GM21786 (cell line): ENCODE results near the gene HCN2.
"Not testable (repeated sequence)": the region's sequence is repeated elsewhere in the genome, so short reads cannot be mapped to it uniquely, and the experiment has no call there.

Experiments used
- ATAC-seq: cut with Tn5 transposase; IDR thresholded peaks from one replicate; pipeline ENCODE4 v1.9.1; 2021; ENCODE audit not compliant: unreplicated experiment

HCN2 gene

GRCh38 chr19:602391-603301 lies 13.0 kb downstream of the HCN2 start:
- ATAC-seq = no peak

- not testable (repeated sequence) for ATAC-seq
These were observed 13.6 kb downstream of the HCN2 start for GRCh38 chr19:603302-603639.

- not testable (repeated sequence) for ATAC-seq
These were observed 14.1 kb downstream of the HCN2 start for GRCh38 chr19:603779-604178.

- ATAC-seq = no peak
These were observed 14.7 kb downstream of the HCN2 start for GRCh38 chr19:604355-604754.

- not testable (repeated sequence) for ATAC-seq
These were observed 15.6 kb downstream of the HCN2 start for GRCh38 chr19:605061-605971.

GRCh38 chr19:607301-608154 lies 17.8 kb downstream of the HCN2 start:
- no peak for ATAC-seq

GRCh38 chr19:608155-609003 lies 18.7 kb downstream of the HCN2 start:
- no peak for ATAC-seq

GRCh38 chr19:609004-609346 lies 19.3 kb downstream of the HCN2 start:
- ATAC-seq = no peak

- no peak for ATAC-seq
These were observed 20.6 kb downstream of the HCN2 start for GRCh38 chr19:610071-610800.

- no peak for ATAC-seq
These were observed 21.3 kb downstream of the HCN2 start for GRCh38 chr19:610801-611480.

GRCh38 chr19:611481-611868 lies 21.8 kb downstream of the HCN2 start:
- ATAC-seq = no peak

GRCh38 chr19:612941-613340 lies 23.3 kb downstream of the HCN2 start:
- ATAC-seq = no peak

GRCh38 chr19:613732-614567 lies 24.3 kb downstream of the HCN2 start:
- no peak for ATAC-seq

- ATAC-seq = no peak
These were observed 25.9 kb downstream of the HCN2 start for GRCh38 chr19:615619-616018.

- ATAC-seq = no peak
These were observed 26.5 kb downstream of the HCN2 start for GRCh38 chr19:616062-616700.

GRCh38 chr19:616747-617526 lies 27.3 kb downstream of the HCN2 start:
- ATAC-seq = no peak
